ENCODE measurements around the gene SPNS2.
A peak's percentile ranks its signal among the peaks of the same experiment; 100 is the strongest.

The SPNS2 gene

GRCh38 chr17:4503283-4504025, 4.8 kb downstream of the SPNS2 start:
- DNase-seq (ENCODE audit: low read depth, low spot score) = no peak

GRCh38 chr17:4504188-4504587, 5.5 kb downstream of the SPNS2 start:
- DNase-seq (ENCODE audit: low read depth, low spot score) = no peak

- DNase-seq (ENCODE audit: low read depth, low spot score) = no peak
Measured at GRCh38 chr17:4505187-4505586, 6.5 kb downstream of the SPNS2 start.

GRCh38 chr17:4506175-4506813, 7.6 kb downstream of the SPNS2 start:
- DNase-seq (ENCODE audit: low read depth, low spot score) = no peak

GRCh38 chr17:4506892-4507291, 8.2 kb downstream of the SPNS2 start:
- DNase-seq (ENCODE audit: low read depth, low spot score) = no peak

- DNase-seq (ENCODE audit: low read depth, low spot score) = no peak
Measured at GRCh38 chr17:4507361-4508111, 8.9 kb downstream of the SPNS2 start.

GRCh38 chr17:4508207-4508606, 9.5 kb downstream of the SPNS2 start:
- DNase-seq (ENCODE audit: low read depth, low spot score) = no peak

GRCh38 chr17:4509401-4509800, 10.7 kb downstream of the SPNS2 start:
- DNase-seq (ENCODE audit: low read depth, low spot score) = peak; percentile 22

- DNase-seq (ENCODE audit: low read depth, low spot score) = peak; percentile 47
Measured at GRCh38 chr17:4509923-4510617, 11.4 kb downstream of the SPNS2 start.

- DNase-seq (ENCODE audit: low read depth, low spot score) = no peak
Measured at GRCh38 chr17:4510618-4510941, 11.9 kb downstream of the SPNS2 start.

- no peak for DNase-seq (ENCODE audit: low read depth, low spot score)
Measured at GRCh38 chr17:4511199-4511932, 12.7 kb downstream of the SPNS2 start.

GRCh38 chr17:4512156-4513112, 13.8 kb downstream of the SPNS2 start:
- DNase-seq (ENCODE audit: low read depth, low spot score) = no peak

GRCh38 chr17:4513113-4514032, 14.7 kb downstream of the SPNS2 start:
- no peak for DNase-seq (ENCODE audit: low read depth, low spot score)

GRCh38 chr17:4514206-4514605, 15.5 kb downstream of the SPNS2 start:
- DNase-seq (ENCODE audit: low read depth, low spot score) = no peak

GRCh38 chr17:4514779-4515178, 16.1 kb downstream of the SPNS2 start:
- no peak for DNase-seq (ENCODE audit: low read depth, low spot score)

GRCh38 chr17:4515501-4515900, 16.8 kb downstream of the SPNS2 start:
- DNase-seq (ENCODE audit: low read depth, low spot score) = no peak

GRCh38 chr17:4516735-4517134, 18.1 kb downstream of the SPNS2 start:
- no peak for DNase-seq (ENCODE audit: low read depth, low spot score)

GRCh38 chr17:4518901-4519300, 20.2 kb downstream of the SPNS2 start:
- no peak for DNase-seq (ENCODE audit: low read depth, low spot score)

GRCh38 chr17:4519361-4519788, 20.7 kb downstream of the SPNS2 start:
- DNase-seq (ENCODE audit: low read depth, low spot score) = no peak

Data from brain pericyte (primary cell).